HepG2 (cell line): ENCODE measurements around the gene GLRA1. TPM values are rescaled to one million over a fixed set of nuclear protein-coding genes. Genes with fewer than 3 reads are reported as not detected.

Experiments
- ATAC-seq: fragments of 200-7000 bp; cut with Tn5 transposase; 3 replicates; pipeline ENCODE4 v1.9.1; 2020; ENCODE audit warnings: mild to moderate bottlenecking, moderate library complexity
- BruUV-seq: library from RNA; stranded (reverse); fragments of 400-500 nt; replicated peaks from 2 replicates; lab custom pipeline; 2021; lab: Mats Ljungman, UMichigan
- CTCF ChIA-PET: fragments of 300-600 bp; formaldehyde crosslinking; extraction: SDS; loops from one replicate; lab custom pipeline; 2021; ENCODE audit warnings: low total read pairs, inconsistent platforms, low intra/inter-chr PET ratio; lab: Yijun Ruan, JAX
- POLR2A ChIA-PET: fragments of 350-600 bp; sonication (Branson Sonifier 250); formaldehyde crosslinking; loops from one replicate; lab custom pipeline; 2020; ENCODE audit warnings: antibody characterized with exemption, inconsistent platforms; lab: Yijun Ruan, JAX
- DNase-seq: peaks from one replicate; pipeline ENCODE4 v3.0.0-alpha.2; 2015; ENCODE audit warnings: low spot score
- FAIRE-seq: peaks from 3 replicates; lab custom pipeline; 2011; peaks lifted over from hg19 to GRCh38; lab: Jason Lieb, UNC
- H2AFZ ChIP-seq: one replicate; pipeline ENCODE4 v1.6.1; 2011; ENCODE audit warnings: low read length, inconsistent platforms
- H3K27ac ChIP-seq: fragments of 300-600 bp; 3 replicates; pipeline ENCODE4 v1.8.0; 2011; ENCODE audit warnings: mixed run types, mild to moderate bottlenecking, mixed read lengths, low read length, inconsistent platforms; ENCODE audit not compliant: insufficient read depth; ENCODE audit errors: extremely low read length
- H3K27me3 ChIP-seq, 2 experiments: fragments of 200-600 bp in 1 of 2; 2 replicates in 1 of 2; 3 replicates in 1 of 2; pipeline versions ENCODE4 v1.6.0 to v1.8.0; 2011; ENCODE audit warnings: low read length in 2 of 2, mild to moderate bottlenecking in 2 of 2, moderate library complexity in 2 of 2, inconsistent platforms in 1 of 2; ENCODE audit not compliant: insufficient read depth in 2 of 2, control insufficient read depth in 1 of 2
- H3K36me3 ChIP-seq, 2 experiments: fragments of 200-600 bp in 1 of 2; replicated peaks in 1 of 2; 2 replicates in 1 of 2; 3 replicates in 1 of 2; pipeline versions ENCODE4 v1.5.1 to v1.8.0; 2011; ENCODE audit warnings: low read length in 2 of 2, inconsistent platforms in 1 of 2; ENCODE audit not compliant: insufficient read depth in 2 of 2, control insufficient read depth in 1 of 2
- H3K4me1 ChIP-seq: 2 replicates; pipeline ENCODE4 v1.5.1; 2012; ENCODE audit warnings: low read length, inconsistent platforms; ENCODE audit not compliant: insufficient read depth
- H3K4me2 ChIP-seq: 2 replicates; pipeline ENCODE4 v1.6.0; 2011; ENCODE audit warnings: low read depth, low read length, inconsistent platforms
- H3K4me3 ChIP-seq, 3 experiments: fragments of 200-600 bp in 1 of 3; sonication (generic), shearing (Covaris generic) in 1 of 3; replicated peaks in 1 of 3; 2 replicates each; pipeline ENCODE4 v1.5.1; 2011 to 2016; ENCODE audit warnings: low read length in 3 of 3, inconsistent platforms in 2 of 3, low read depth in 2 of 3, mild to moderate bottlenecking in 2 of 3, control low read depth in 1 of 3, mixed read lengths in 1 of 3; ENCODE audit not compliant: insufficient read depth in 1 of 3
- H3K79me2 ChIP-seq: one replicate; pipeline ENCODE4 v1.6.1; 2011; ENCODE audit warnings: low read length, inconsistent platforms; ENCODE audit not compliant: insufficient read depth
- H3K9ac ChIP-seq: 2 replicates; pipeline ENCODE4 v1.6.0; 2011; ENCODE audit warnings: mild to moderate bottlenecking, low read depth, low read length, inconsistent platforms; ENCODE audit not compliant: insufficient read depth
- H3K9me3 ChIP-seq: 2 replicates; pipeline ENCODE4 v1.5.1; 2012; ENCODE audit warnings: mild to moderate bottlenecking, low read length
- H4K20me1 ChIP-seq: 2 replicates; pipeline ENCODE4 v1.6.0; 2011; ENCODE audit warnings: inconsistent platforms, mild to moderate bottlenecking, low read length, moderate library complexity; ENCODE audit not compliant: insufficient read depth
- CEBPG ChIP-seq: IDR thresholded peaks from 2 replicates; pipeline ENCODE4 v1.6.1; 2016
- MLLT10 ChIP-seq: sonication (generic); formaldehyde crosslinking; IDR thresholded peaks from 2 replicates; pipeline ENCODE4 v1.4.0; 2020; ENCODE audit warnings: missing genetic modification reagents
- RBFOX2 ChIP-seq: fragments of 200-400 bp; formaldehyde crosslinking; IDR thresholded peaks from 2 replicates; pipeline ENCODE4 v1.6.1; 2017; ENCODE audit warnings: low read depth, mild to moderate bottlenecking, low read length
- REST ChIP-seq, 2 experiments: IDR thresholded peaks; 2 replicates each; pipeline ENCODE4 v1.6.1; 2011 to 2012; ENCODE audit warnings: low read length in 2 of 2, borderline replicate concordance in 1 of 2, low read depth in 1 of 2, mild to moderate bottlenecking in 1 of 2, moderate library complexity in 1 of 2
- SKI ChIP-seq: fragments of 450-650 bp; IDR thresholded peaks from one replicate; pipeline ENCODE4 v1.6.1; 2018; ENCODE audit warnings: mild to moderate bottlenecking; ENCODE audit not compliant: partially characterized antibody
- ZFP91 ChIP-seq: sonication (generic); formaldehyde crosslinking; IDR thresholded peaks from 2 replicates; pipeline ENCODE4 v1.9.0; 2022; ENCODE audit warnings: missing genetic modification reagents, mild to moderate bottlenecking, borderline replicate concordance
- ZNF235 ChIP-seq: sonication (generic); formaldehyde crosslinking; IDR thresholded peaks from 2 replicates; pipeline ENCODE4 v1.8.1; 2023; ENCODE audit warnings: mild to moderate bottlenecking, missing genetic modification reagents, borderline replicate concordance
- ZNF432 ChIP-seq: sonication (generic); formaldehyde crosslinking; IDR thresholded peaks from 2 replicates; pipeline ENCODE4 v1.5.0; 2020; ENCODE audit warnings: missing genetic modification reagents, mild to moderate bottlenecking, borderline replicate concordance
- WGBS: methylation state at CpG from one replicate; pipeline ENCODE4 v1.1.6; 2017; ENCODE audit warnings: low lambda C conversion rate; 5-methylcytosine and 5-hydroxymethylcytosine counted together
- in situ Hi-C: cut with HindIII; loops from 2 replicates; pipeline ENCODE4 v1.10.0; 2017; ENCODE audit warnings: low pct_unique_long_range_greater_than_20kb; ENCODE audit not compliant: extremely low pct_ligation_motif_present
- intact Hi-C: fragments of 100-400 bp; cut with micrococcal nuclease; formaldehyde crosslinking; loops from one replicate; pipeline ENCODE4 v1.10.0; 2022; ENCODE audit not compliant: unreplicated experiment
- polyA plus RNA-seq, 8 experiments: library from polyadenylated mRNA; depleted of rRNA in 3 of 8; stranded (reverse) in 7 of 8; unstranded in 1 of 8; fragments of >200 nt; fragmentation: Illumina TruSeq in 4 of 8; extraction: Trizol in 4 of 8; gene quantifications; 2 replicates each; pipeline versions ENCODE4 v1.2.1 to v1.2.3, GENCODE V29; 2011 to 2016; ENCODE audit warnings: low read depth in 4 of 8, missing spikeins in 1 of 8, mixed read lengths in 1 of 8; ENCODE audit not compliant: insufficient read depth in 1 of 8
- total RNA-seq, 5 experiments: library from RNA; depleted of rRNA; stranded (reverse); fragments of >200 nt; fragmentation: Illumina TruSeq; extraction: Trizol; gene quantifications; 2 replicates each; pipeline ENCODE4 v1.2.3, GENCODE V29; 2016; ENCODE audit warnings: low read depth in 1 of 5

The GLRA1 gene
- total and polyA plus RNA-seq, 2 of the 13 experiments (the other 11 are each of a cell fraction or from before 2014, with no cell fraction given), result not detected

- intact Hi-C loops, result no loop called here
- Histone ChIP-seq H3K36me3 (peaks cover 2 to 9% of the 10 kb centered on the region in 2 experiments; a peak in 4 of 5 replicates), H3K9ac (no peak overlapping the region), H3K9me3 (no peaks in the 10 kb centered on the region)
- POLR2A ChIA-PET, result interaction anchor here (4.8 kb wide), 1 partner anchor 8 kb away, joined by 31 read pairs; the partner anchor contains the start of gene G3BP1
- BruUV-seq, result no TSS peak
- DNase-seq, result no peak
- no peak for TF ChIP-seq ZNF235 (CRISPR knock-in tag)
- no peak for TF ChIP-seq ZFP91 (CRISPR knock-in tag)
- TF ChIP-seq SKI, result no peak
- TF ChIP-seq, all 625 proteins: peak for 0
- H3K27me3 ChIP-seq, result no peaks in the 10 kb centered on the region
- H3K4me3 ChIP-seq, result no peak overlapping the region
- ATAC-seq (no peak; the same call in 2 of the 3 replicates), FAIRE-seq (no peak)
- H3K79me2 ChIP-seq, result peaks cover 100% of the 10 kb centered on the region
- H3K4me1 ChIP-seq, result peaks cover 96% of the 10 kb centered on the region
- CTCF ChIA-PET, result no interaction called here
- in situ Hi-C loops, result no loop called here
- WGBS, result 92% methylated on average over 11 of the region's 11 CpGs
- no peak overlapping the region for H3K27ac ChIP-seq
- no peak overlapping the region for H2AFZ ChIP-seq
- 0 out of 2 replicates have a peak overlapping the region, but pooled peaks have one; percentile 2 for H3K4me2 ChIP-seq
- peaks cover 98% of the 10 kb centered on the region for H4K20me1 ChIP-seq
Measured at GRCh38 chr5:151780348-151780747, 144.3 kb downstream of the GLRA1 start.

- Histone ChIP-seq H3K36me3 (peaks cover 2 to 9% of the 10 kb centered on the region in 2 experiments; a peak in 4 of 5 replicates), H3K4me1 (peaks cover 97% of the 10 kb centered on the region), H2AFZ (no peak overlapping the region), H4K20me1 (peaks cover 98% of the 10 kb centered on the region), H3K27ac (no peak overlapping the region), H3K9me3 (no peaks in the 10 kb centered on the region), H3K79me2 (peaks cover 100% of the 10 kb centered on the region), H3K4me3 (no peak overlapping the region), H3K27me3 (no peaks in the 10 kb centered on the region), H3K4me2 (0 out of 2 replicates have a peak overlapping the region, but pooled peaks have one; percentile 21), H3K9ac (no peak overlapping the region)
- in situ Hi-C loops, result no loop called here
- no peak for DNase-seq
- intact Hi-C loops, result no loop called here
- no peak for ATAC-seq
- ChIA-PET POLR2A (interaction anchor here (4.8 kb wide), 1 partner anchor 8 kb away, joined by 31 read pairs; the partner anchor contains the start of gene G3BP1), CTCF (no interaction called here)
- no TSS peak for BruUV-seq
- TF ChIP-seq RBFOX2 (0 out of 2 replicates have a peak, but pooled peaks have one; percentile 20), CEBPG (CRISPR knock-in tag) (no peak), MLLT10 (no peak), ZNF432 (CRISPR knock-in tag) (no peak), REST (IDR thresholded peaks at IDR 0.05; ENCODE audit: borderline replicate concordance in 1 of 2, low read depth in 1 of 2, low read length in 2 of 2) (no peak)
- WGBS, result 91% methylated on average over 3 of the region's 3 CpGs
- no peak for FAIRE-seq
Measured at GRCh38 chr5:151779531-151780125, 145.0 kb downstream of the GLRA1 start.
